Activated gamma-delta T cell treated with anti-CD3 and anti-CD28 coated beads, Interleukin-2, amount 50 U/mL, for 16 hours (primary cell): Measurements from ENCODE around the gene MED22.
A peak's percentile ranks its signal among the peaks of the same experiment; 100 is the strongest.
"Not testable (repeated sequence)": the region's sequence is repeated elsewhere in the genome, so short reads cannot be mapped to it uniquely, and the experiment has no call there.

Source experiments
- DNase-seq: peaks from one replicate; pipeline ENCODE4 v3.0.0-alpha.2; 2020; ENCODE audit warnings: low read depth

MED22 gene

GRCh38 chr9:133347985-133348717 is at the start of gene MED22, which contains the start of gene RPL7A:
Gene MED22 (minus strand): TSS chr9:133348131. CDS start chr9:133346662, 1,469 bp downstream.
Gene RPL7A (plus strand): TSS chr9:133348218. CDS start chr9:133348244, 26 bp downstream.
- DNase-seq = peak; percentile 85

- no peak for DNase-seq
Measured at GRCh38 chr9:133397370-133397769, 49.4 kb upstream of the MED22 start.

- no peak for DNase-seq
Measured at GRCh38 chr9:133396952-133397351, 49.0 kb upstream of the MED22 start.

- no peak for DNase-seq
Measured at GRCh38 chr9:133394687-133395271, 46.8 kb upstream of the MED22 start.

- no peak for DNase-seq
Measured at GRCh38 chr9:133393399-133393798, 45.5 kb upstream of the MED22 start.

GRCh38 chr9:133392308-133392707 is 44.4 kb upstream of the MED22 start:
- DNase-seq = not testable (repeated sequence)

- not testable (repeated sequence) for DNase-seq
Measured at GRCh38 chr9:133391449-133391848, 43.5 kb upstream of the MED22 start.

- no peak for DNase-seq
Measured at GRCh38 chr9:133390713-133391112, 42.8 kb upstream of the MED22 start.

GRCh38 chr9:133389562-133389961 is 41.6 kb upstream of the MED22 start:
- no peak for DNase-seq

- DNase-seq = no peak
Measured at GRCh38 chr9:133389025-133389557, 41.2 kb upstream of the MED22 start.

GRCh38 chr9:133387680-133388079 is 39.7 kb upstream of the MED22 start:
- DNase-seq = no peak

GRCh38 chr9:133386338-133386737 is 38.4 kb upstream of the MED22 start:
- DNase-seq = no peak

- DNase-seq = no peak
Measured at GRCh38 chr9:133385452-133385851, 37.5 kb upstream of the MED22 start.

GRCh38 chr9:133384736-133385321 is 36.9 kb upstream of the MED22 start:
- DNase-seq = no peak

GRCh38 chr9:133383438-133383837 is 35.5 kb upstream of the MED22 start:
- no peak for DNase-seq

- no peak for DNase-seq
Measured at GRCh38 chr9:133382507-133383141, 34.7 kb upstream of the MED22 start.

- no peak for DNase-seq
Measured at GRCh38 chr9:133380734-133381133, 32.8 kb upstream of the MED22 start.

- no peak for DNase-seq
Measured at GRCh38 chr9:133379153-133380086, 31.5 kb upstream of the MED22 start.

GRCh38 chr9:133378408-133378962 is 30.6 kb upstream of the MED22 start:
- no peak for DNase-seq

GRCh38 chr9:133377721-133378216 is 29.8 kb upstream of the MED22 start:
- DNase-seq = no peak

- not testable (repeated sequence) for DNase-seq
Measured at GRCh38 chr9:133377280-133377679, 29.3 kb upstream of the MED22 start.
